GM18873 (cell line): Measurements from ENCODE around the gene TMPRSS3.

Source experiments
- ATAC-seq: cut with Tn5 transposase; IDR thresholded peaks from one replicate; pipeline ENCODE4 v1.9.1; 2021; ENCODE audit warnings: mild to moderate bottlenecking, moderate library complexity, moderate number of reproducible peaks; ENCODE audit not compliant: unreplicated experiment, low FRiP score

TMPRSS3 gene

DNA sequence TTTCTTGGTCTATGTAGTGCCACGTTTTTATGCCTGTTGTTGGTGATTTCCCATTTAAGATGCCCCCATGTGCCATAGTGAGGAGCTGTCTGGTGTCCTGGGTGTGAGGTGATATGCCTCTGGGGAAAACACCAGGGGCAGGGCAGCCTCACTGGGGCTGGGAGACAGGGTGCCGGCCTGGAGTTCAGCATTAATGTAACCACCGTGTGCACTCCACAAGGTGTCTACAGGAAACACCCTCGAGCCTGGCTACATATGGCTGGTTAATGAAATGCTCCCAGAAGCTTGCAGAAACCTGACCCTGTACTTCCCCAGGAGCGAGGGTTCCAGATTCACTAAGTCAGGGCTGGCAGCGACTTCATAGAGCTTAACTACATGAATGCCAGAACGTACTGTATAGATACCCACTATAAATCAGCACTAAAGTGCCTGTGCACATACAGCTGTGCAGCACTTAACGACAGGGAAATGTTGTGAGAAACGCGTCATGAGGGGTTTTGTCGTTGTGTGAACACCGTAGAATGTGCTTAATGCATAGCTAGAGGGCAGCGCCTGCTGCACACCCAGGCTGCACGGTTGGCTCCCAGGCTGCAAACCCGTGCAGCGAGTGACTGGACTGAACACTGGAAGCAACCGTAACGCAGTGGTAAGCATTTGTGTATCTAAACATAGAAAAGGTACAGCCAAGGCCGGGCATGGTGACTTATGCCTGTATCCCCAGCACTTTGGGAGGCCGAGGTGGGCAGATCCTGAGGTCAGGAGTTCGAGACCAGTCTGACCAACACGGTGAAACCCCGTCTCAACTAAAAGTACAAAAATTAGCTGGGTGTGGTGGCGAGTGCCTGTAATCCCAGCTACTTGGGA is 55.4 kb downstream of the TMPRSS3 start:
- no peak for ATAC-seq

DNA sequence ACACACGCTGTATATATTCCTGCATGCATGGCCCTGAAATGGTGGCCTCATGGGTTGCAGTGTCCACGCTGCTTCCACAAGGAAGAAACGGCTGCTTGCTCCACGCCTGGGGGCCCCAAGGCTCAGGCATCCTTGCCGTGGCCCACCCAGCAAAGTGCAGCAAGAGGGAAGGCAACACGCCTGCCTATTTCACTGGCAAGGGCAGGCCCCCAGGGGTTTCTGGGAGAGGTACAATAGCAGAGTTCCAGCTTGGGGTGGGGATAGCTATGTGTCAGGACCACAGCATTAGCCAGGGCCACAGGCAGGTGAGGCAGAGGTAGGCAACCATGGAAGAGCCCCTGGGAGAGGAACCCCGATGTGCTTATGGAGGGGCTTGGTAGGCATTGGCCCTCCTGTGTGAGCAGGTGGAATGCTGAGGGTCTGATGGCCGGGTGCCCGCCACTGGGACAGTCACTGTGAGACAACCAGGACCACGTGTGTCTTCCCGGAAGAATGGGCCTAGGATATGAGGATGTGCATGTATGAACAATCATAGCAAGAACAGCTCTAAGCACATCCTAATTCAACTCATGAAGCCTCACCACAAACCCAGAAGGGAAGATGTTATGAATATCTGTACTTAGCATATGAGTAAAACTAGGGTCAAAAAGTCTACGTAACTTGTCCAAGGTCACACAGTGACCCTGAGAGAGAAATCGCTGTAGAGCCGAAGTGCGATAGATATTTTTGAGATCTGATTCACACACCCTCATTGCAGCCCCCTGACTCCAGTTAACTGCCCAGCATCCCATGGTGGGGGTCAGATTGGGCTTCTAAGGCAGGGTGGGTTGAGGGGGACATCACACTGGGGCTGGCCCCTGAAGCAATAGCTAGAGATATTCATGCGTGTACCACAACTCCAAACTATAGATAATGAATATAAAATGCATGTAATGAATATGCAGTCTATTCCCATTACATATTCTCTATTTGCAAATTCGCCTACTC is 56.8 kb downstream of the TMPRSS3 start:
- no peak for ATAC-seq

DNA sequence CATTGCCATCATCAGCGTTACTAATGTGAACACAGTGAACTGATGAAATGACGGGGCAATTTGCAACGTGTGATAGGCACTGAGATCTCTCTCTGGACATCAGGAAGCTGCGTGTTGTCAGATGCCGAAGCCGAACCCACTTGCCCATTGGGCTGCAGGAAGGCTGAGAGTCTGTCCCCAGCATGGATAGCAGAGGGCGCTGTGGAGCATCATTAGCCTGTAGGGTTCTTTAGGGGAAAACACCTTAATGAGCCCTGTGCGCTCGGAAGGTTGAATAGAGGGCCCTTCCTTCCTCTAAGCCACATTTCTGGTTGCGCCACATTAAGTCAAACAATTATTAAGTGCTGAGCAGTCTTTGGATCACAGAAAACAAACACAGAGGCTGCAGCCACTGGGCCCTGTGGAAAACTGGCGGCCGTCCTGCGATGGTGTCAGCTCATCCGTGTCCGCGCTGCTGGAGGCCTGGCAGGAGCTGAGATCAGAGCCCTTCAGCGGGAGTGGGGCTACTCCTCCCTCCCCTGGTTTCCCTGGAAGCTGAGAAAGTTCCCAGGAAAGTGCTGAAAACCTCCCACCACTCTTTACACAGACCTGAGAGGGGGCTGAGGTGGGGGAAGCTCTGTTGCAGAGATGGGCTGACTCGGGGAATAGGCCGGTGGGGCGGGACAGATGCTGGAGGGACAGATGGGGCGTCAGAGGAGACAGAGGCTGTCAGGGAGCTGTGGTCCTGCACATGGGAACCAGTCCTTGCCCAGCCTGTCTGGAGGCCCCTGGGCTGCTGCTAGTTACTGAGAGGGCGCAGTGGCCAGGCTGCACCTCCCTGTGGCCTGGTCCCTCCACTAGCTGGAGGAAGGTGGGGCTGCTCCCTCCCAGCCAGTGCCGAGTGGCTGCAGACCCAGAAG is 57.8 kb downstream of the TMPRSS3 start:
- ATAC-seq: no peak

DNA sequence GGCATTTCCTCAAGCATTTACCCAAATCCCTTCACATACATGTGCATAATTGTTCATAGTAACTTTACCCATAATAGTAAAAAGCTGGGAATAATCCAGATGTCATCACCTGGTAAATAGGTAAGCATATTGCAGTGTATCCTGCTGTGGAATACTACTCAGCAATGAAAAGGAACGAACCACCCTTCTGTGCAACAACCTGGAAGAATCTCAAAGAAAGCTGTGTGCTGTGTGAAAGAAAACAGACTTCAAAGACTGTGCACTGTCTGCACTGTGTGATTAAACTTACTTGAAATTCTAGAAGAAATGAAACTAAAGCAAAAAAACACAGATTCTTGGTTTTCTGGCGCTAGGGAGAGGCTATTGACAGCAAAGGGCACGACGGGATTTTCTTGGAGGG is 58.6 kb downstream of the TMPRSS3 start:
- no peak for ATAC-seq

DNA sequence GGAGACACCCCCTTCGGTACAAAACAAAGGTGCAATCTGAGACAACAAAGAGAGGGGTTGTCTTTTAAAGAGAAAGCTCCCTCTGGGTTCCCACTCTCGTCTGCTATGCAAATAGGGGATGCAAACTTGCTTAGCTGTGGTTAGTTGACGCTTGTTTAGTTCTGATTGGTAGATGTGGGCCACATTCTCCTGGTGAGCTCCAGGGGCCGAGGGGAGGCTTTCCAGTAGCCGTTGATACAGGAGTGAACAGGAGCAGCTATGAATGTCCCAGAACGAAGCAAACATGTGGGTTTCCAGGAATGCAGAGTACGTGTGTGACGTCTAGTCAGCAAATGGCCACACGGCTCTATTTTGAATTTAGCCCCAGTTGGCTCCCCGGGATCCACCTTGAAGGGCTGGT is 59.8 kb downstream of the TMPRSS3 start:
- no peak for ATAC-seq

DNA sequence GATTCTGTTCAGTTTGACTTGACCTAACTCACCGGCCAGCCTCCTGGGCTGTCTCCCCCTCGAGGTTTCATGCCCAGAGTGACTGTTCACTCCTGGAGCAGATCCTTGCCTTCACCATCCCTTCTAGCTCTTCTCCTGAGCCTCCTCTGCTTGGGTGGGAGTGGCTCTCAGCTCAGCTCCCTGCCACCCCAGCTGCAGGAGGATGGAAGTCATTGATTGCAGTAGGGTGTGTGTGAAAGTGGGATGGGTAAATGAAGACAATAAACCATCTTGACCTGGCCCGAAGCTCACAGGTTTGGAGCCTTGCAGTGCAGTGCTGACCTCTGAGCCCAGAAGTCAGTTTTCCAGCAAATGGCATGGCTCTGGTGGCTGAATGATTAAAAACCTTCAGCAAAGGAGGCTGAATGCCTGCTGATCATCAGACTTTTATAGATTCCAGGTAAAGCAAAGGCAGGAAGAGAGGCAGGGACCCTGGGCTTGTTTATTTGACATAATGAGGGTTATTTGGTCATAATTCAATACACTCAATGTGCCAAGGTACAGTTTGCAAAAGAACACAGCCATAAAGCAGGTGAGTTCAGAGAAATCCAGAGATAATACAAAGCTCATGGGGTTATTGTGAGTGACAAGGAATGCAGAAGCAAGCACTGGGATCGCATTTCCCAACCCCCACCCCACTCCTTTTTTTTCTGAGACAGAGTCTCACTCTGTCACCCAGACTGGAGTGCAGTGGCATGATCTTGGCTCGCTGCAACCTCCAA is 63.1 kb downstream of the TMPRSS3 start:
- ATAC-seq: no peak

DNA sequence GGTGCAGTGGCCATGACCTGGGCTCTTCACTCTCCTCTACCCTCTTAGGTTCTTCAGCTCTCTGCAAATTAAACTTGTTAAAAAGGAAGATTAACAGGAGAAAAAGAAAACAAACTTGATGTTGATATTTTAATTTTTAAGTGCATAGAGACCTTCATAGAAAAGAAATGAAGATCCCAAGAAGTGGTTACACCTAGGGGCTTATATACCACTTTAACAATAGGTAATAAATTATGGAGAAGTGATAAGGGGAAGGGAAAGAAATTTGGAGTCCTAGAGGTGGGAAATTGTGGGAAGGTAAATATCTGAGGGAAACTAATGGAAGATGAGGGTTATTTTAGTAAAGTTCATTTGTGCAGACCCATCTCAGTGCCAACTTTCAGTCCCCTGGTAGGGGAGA is 64.2 kb downstream of the TMPRSS3 start:
- no peak for ATAC-seq

DNA sequence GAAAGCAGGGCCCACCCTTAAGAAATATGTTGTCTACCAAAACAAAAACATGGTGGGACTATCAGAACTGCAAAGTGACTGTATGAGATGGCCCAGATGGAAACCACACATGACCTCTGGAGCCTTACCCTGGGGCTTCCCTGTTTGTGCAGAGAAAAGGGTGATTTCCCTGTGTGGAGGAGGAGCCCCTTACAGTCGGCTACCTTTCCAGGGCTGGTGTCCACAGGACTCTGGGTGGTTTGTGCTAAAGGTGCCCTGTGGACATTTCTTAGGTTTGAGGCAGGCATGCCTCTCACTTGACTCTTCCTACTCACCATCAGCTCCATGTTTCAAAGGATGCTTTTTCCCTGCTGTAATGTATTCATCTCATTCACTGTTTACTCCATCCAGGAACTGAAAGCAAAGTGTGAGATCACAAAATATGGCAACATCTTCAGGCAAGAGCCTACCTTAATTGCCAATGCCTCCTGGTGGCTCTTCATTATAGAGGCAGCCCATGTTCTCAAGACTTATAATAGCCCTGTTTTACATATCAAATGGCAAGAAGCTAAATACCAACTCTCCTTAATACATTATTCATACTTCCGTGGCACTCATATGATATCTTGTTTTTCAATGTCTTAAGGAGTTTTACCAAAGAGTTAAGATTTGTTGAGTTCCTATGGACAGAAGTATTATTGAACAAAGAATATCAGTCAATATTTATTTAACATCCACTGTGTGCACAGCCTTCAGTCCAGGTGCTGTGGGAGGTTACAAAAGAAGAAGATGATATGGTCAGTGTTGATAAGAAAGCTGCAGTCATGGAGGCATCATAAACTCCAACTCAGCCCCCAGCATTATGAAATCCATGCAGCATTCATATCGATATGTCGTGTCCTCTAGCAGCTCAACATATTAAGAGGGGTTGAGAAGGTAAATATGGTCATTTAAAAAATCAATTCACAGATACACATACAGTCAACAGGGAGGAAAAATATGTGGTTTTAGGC is 65.2 kb downstream of the TMPRSS3 start:
- ATAC-seq: no peak

DNA sequence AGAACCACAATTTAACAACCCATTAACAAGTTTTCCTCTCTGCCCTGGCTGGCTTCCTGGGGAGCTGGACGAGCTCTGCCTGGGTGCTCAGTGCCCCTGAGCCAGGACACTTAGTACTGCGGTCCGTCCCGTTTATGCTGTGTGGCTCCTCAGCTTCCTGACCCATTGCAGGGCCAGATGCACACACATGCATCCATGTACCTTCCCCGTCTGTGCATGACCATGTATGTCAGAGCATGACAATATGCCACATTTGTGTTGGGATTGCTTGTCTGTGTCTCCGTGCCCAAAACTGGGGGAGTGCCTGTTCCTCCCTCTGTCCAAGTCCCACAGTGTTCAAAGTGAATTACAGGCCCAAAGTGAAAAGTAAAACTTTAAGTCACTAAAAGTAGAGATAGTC is 71.0 kb downstream of the TMPRSS3 start:
- no peak for ATAC-seq
